IPS-18a (cell line): ENCODE data around the gene S1PR2.
"Not testable (repeated sequence)": the region's sequence is repeated elsewhere in the genome, so short reads cannot be mapped to it uniquely, and the experiment has no call there.

ENCODE experiments used
- H3K27ac ChIP-seq: one replicate; pipeline ENCODE4 v1.5.1; 2013; ENCODE audit warnings: low read length
- H3K27me3 ChIP-seq: one replicate; pipeline ENCODE4 v1.6.1; 2013; ENCODE audit warnings: mild to moderate bottlenecking, low read length; ENCODE audit not compliant: control insufficient read depth, insufficient read depth
- H3K36me3 ChIP-seq: one replicate; pipeline ENCODE4 v1.6.1; 2013; ENCODE audit warnings: low read depth, low read length; ENCODE audit not compliant: control insufficient read depth
- H3K4me1 ChIP-seq: one replicate; pipeline ENCODE4 v1.6.1; 2013; ENCODE audit warnings: low read depth, low read length; ENCODE audit not compliant: control insufficient read depth
- H3K4me3 ChIP-seq: one replicate; pipeline ENCODE4 v1.5.1; 2013; ENCODE audit warnings: low read length
- H3K9ac ChIP-seq: one replicate; pipeline ENCODE4 v1.6.1; 2013; ENCODE audit warnings: mild to moderate bottlenecking, low read length, moderate library complexity
- H3K9me3 ChIP-seq: one replicate; pipeline ENCODE4 v1.6.1; 2013; ENCODE audit warnings: low read depth, low read length; ENCODE audit not compliant: control insufficient read depth

S1PR2 gene

DNA sequence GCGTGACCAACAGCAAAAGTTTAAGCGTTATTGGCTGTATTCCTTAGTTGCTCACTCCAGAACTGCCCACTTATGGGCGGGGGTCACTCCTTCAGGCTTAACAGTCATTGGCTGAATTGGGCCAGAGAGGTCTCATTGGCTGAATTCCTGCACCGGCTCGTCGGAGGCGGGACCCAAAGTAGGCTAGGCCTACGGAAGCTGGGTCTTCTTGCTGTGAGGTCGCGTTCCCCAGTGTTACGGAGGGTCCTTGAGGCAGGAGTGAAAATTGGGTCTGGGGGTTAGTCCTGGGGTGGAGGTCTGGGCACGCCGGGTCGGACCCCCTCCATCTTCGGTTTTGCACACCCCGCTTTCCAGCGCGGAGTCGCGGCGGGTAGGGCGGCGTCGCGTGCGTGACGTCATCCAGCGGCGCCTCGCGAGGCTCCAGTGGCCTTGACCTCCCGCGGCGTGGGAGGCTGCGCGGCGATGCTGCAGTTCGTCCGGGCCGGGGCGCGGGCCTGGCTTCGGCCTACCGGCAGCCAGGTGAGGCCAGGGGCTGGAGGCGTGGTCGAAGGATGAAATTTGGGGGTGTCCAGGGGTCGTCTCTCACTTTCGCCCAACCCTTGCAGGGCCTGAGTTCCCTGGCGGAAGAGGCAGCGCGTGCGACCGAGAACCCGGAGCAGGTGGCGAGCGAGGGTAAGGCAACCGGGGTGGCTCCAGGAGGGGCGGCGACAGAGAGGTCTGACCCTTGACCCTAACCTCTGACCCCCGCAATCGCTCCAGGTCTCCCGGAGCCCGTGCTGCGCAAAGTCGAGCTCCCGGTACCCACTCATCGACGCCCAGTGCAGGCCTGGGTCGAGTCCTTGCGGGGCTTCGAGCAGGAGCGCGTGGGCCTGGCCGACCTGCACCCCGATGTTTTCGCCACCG, 20.9 kb upstream of the S1PR2 start, which contains the start of gene MRPL4:
Gene MRPL4 (plus strand): TSS at position 423 of the 903 bp plus-strand sequence. CDS start 40 bp downstream, at position 463.
- H3K9ac ChIP-seq = peak within 1 kb of the TSS; percentile 83
- no peaks in the 10 kb centered on the region for H3K9me3 ChIP-seq
- H3K27ac ChIP-seq = peak within 1 kb of the TSS; percentile 87
- no peaks in the 10 kb centered on the region for H3K27me3 ChIP-seq
- peak within 1 kb of the TSS; percentile 99 for H3K4me3 ChIP-seq
- H3K4me1 ChIP-seq = peaks cover 3% of the 10 kb centered on the region
- peaks cover 13% of the 10 kb centered on the region for H3K36me3 ChIP-seq

GRCh38 chr19:10246511-10246910, 15.4 kb upstream of the S1PR2 start:
- Histone ChIP-seq H3K4me1 (no peaks in the 10 kb centered on the region), H3K36me3 (no peaks in the 10 kb centered on the region), H3K27ac (no peak overlapping the region), H3K9ac (no peak overlapping the region), H3K4me3 (no peak overlapping the region), H3K9me3 (no peaks in the 10 kb centered on the region), H3K27me3 (no peaks in the 10 kb centered on the region)

GRCh38 chr19:10245189-10245939, 14.2 kb upstream of the S1PR2 start:
- Histone ChIP-seq H3K4me1 (no peaks in the 10 kb centered on the region), H3K4me3 (no peak overlapping the region), H3K27ac (no peak overlapping the region), H3K9ac (no peak overlapping the region), H3K9me3 (no peaks in the 10 kb centered on the region), H3K36me3 (no peaks in the 10 kb centered on the region), H3K27me3 (no peaks in the 10 kb centered on the region)

DNA sequence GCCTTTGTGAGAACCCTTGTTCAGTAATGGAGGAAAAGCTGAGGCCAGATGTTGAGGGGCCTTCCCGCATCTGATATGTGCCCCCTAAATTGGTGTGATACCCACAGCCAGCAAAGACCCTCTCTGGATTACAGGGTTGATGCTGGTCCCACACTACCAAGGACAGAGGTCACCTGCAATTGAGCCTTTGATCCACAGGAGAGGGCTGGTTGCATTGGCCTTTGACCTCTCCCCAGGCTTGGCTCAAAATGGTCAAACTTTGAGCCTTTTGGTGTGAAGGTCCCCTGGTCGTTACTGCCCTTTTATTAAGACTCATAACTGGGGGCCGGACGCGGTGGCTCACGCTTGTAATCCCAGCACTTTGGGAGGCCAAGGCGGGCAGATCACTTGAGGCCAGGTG, 12.5 kb upstream of the S1PR2 start:
- no peak overlapping the region for H3K4me3 ChIP-seq
- no peaks in the 10 kb centered on the region for H3K36me3 ChIP-seq
- H3K4me1 ChIP-seq = no peaks in the 10 kb centered on the region
- no peaks in the 10 kb centered on the region for H3K27me3 ChIP-seq
- H3K9me3 ChIP-seq = no peaks in the 10 kb centered on the region
- no peak overlapping the region for H3K9ac ChIP-seq
- no peak overlapping the region for H3K27ac ChIP-seq

- H3K4me1 ChIP-seq, H3K27me3 ChIP-seq, H3K9me3 ChIP-seq, H3K9ac ChIP-seq, H3K4me3 ChIP-seq, H3K36me3 ChIP-seq, H3K27ac ChIP-seq: not testable (repeated sequence)
These were observed 10.8 kb upstream of the S1PR2 start for GRCh38 chr19:10241826-10242449.

DNA sequence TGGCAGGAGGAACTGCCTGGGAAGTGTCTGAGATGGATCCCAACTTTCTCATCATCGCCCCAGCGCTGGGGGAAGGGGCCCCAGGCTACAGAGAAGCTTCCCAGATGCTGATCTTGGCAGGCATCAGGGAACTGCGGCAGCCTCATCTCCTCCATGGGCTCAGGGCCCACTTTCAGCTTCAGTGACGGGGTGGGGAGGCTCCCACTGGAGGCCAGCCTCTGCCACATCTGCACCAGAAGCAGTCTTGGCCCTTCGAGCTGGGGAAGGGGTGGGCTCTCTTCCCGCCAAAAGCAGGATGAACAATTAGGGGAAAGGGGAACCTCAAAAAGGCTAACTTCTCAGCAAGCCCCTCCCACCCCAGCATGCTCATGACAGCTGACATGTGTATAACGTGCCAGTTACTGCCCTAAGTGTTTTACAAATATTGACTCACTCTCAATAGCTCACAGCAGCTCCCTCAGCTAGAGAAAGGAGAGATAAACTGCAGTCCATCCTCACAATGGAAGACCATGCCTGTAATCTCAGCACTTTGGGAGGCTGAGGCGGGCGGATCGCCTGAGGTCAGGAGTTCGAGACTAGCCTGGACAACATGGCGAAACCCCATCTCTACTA, 7.1 kb upstream of the S1PR2 start:
- no peak overlapping the region for H3K27ac ChIP-seq
- H3K4me3 ChIP-seq = no peak overlapping the region
- H3K9ac ChIP-seq = no peak overlapping the region
- H3K27me3 ChIP-seq = no peaks in the 10 kb centered on the region
- no peaks in the 10 kb centered on the region for H3K9me3 ChIP-seq
- no peaks in the 10 kb centered on the region for H3K36me3 ChIP-seq
- no peaks in the 10 kb centered on the region for H3K4me1 ChIP-seq

- no peak overlapping the region for H3K27ac ChIP-seq
- no peaks in the 10 kb centered on the region for H3K27me3 ChIP-seq
- H3K4me3 ChIP-seq = no peak overlapping the region
- H3K9me3 ChIP-seq = no peaks in the 10 kb centered on the region
- no peaks in the 10 kb centered on the region for H3K36me3 ChIP-seq
- no peaks in the 10 kb centered on the region for H3K4me1 ChIP-seq
- H3K9ac ChIP-seq = no peak overlapping the region
These were observed 6.6 kb upstream of the S1PR2 start for GRCh38 chr19:10237702-10238101.

GRCh38 chr19:10235409-10235808, 4.3 kb upstream of the S1PR2 start:
- not testable (repeated sequence) for H3K36me3 ChIP-seq, H3K27ac ChIP-seq, H3K4me3 ChIP-seq, H3K9me3 ChIP-seq, H3K27me3 ChIP-seq, H3K9ac ChIP-seq, H3K4me1 ChIP-seq

DNA sequence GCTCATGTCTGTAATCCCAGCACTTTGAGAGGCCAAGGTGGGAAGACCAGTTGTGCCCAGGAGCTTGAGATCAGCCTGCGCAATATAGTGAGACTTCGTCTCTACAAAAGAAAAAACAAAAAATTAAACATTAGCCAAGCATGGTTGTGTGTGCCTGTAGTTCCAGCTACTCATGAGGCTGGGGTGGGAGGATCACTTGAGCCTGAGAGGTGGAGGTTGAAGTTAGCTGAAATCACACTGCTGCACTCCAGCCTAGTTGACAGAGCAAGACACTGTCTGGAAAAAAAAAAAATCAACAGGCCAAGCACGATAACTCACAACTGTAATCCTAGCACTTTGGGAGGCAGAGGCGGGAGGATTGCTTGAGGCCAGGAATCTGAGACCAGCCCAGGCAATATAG, 3.9 kb upstream of the S1PR2 start:
- Histone ChIP-seq H3K9me3 (no peaks in the 10 kb centered on the region), H3K27ac (no peak overlapping the region), H3K9ac (no peak overlapping the region), H3K4me3 (no peak overlapping the region), H3K27me3 (no peaks in the 10 kb centered on the region), H3K36me3 (no peaks in the 10 kb centered on the region), H3K4me1 (no peaks in the 10 kb centered on the region)

DNA sequence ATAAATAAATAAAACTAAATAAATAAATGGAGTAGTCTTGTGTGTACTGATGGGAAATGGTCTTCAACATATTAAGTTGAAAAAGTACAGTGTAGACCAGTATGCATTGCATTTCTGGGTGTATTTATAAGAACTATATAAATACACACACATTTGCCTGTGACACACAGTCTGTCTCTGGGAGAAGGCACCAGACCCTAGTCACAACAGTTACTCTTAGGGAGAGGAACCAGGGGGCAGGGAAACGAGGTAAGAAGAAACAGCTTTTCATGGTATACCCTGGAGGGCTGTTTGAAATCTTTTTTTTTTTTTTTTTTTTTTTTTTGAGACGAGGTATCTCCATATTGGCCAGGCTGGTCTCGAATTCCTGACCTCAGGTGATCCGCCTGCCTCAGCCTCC, 2.8 kb upstream of the S1PR2 start:
- Histone ChIP-seq H3K9me3 (no peaks in the 10 kb centered on the region), H3K4me1 (no peaks in the 10 kb centered on the region), H3K27ac (no peak overlapping the region), H3K4me3 (no peak overlapping the region), H3K9ac (no peak overlapping the region), H3K36me3 (no peaks in the 10 kb centered on the region), H3K27me3 (no peaks in the 10 kb centered on the region)

DNA sequence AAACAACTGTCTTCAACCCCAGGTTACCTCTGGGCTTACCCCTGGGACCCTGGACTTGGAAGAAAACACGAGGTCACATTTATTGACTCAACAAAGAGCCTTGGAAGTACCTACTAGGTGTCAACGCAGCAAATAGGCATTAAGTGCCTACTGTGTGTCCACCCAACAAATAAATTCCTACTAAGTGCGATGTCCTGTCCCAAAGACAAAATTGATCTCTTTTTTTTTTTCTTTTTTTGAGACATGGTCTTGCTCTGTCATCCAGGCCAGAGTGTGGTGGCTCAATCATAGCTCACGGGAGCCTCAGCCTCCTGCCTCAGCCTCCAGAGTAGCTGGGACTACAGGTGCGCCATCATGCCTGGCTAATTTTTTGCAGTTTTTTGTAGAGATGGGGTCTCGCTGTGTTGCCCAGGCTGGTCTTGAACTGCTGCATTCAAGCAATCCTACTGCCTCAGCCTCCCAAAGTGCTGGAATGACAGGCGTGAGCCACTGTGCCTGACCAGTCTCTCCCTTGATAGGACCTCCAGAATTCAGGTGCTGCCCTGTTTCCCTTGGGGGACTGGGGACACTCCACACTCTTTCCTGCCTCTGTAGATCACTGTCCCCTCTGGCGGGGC, 589 bp upstream of the S1PR2 start:
- H3K4me3 ChIP-seq = peak overlapping the region; percentile 75
- H3K9ac ChIP-seq = peak overlapping the region; percentile 82
- H3K36me3 ChIP-seq = no peaks in the 10 kb centered on the region
- no peak overlapping the region for H3K27ac ChIP-seq
- no peaks in the 10 kb centered on the region for H3K9me3 ChIP-seq
- H3K4me1 ChIP-seq = no peaks in the 10 kb centered on the region
- H3K27me3 ChIP-seq = no peaks in the 10 kb centered on the region
